Measurements from ENCODE around the gene SLC26A8.
"Not testable (repeated sequence)": the region's sequence is repeated elsewhere in the genome, so short reads cannot be mapped to it uniquely, and the experiment has no call there.

Gene SLC26A8

DNA sequence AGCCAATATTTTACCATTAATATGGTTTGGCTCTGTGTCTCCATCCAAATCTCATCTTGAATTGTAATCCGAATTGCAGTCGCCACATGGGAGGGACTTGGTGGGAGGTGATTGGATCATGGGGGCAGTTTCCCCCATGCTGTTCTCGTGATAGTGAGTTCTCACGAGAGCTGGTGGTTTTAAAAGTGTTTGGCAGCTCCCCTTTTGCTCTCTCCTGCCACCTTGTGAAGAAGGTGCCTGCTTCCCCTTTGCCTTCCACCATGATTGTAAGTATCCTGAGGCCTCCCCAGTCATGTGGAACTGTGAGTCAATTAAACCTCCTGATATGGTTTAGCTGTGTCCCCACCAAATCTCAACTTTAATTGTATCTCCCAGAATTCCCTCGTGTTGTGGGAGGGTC is 85.2 kb downstream of the SLC26A8 start:
- DNase-seq, result not testable (repeated sequence)

DNA sequence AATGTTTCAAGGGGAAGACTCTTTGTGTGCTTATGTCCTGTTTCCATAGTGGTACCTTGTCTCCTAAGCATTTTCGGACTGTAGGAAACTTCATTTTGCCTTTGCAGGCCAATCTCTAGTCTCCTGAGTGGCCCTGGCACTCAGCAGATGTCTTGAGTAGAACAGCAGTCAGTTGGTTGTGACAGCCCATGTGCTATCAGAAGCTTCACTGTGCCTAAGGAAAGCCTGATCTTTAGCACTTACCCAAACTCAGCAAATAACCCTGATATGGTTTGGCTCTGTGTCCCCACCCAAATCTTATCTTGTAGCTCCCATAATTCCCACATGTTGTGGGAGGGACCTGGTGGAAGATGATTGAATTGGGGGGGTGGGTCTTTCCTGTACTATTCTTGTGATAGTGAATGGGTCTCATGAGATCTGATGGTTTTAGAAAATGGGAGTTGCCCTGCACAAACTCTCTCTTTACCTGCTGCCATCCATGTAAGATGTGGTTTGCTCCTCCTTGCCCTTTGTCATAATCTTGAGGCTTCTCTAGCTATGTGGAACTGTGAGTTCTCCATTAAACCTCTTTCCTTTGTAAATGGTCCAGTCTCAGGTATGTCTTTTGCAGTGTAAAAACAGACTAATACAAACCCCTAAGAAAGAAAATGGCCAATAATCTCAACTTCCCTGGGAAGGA is 87.6 kb downstream of the SLC26A8 start:
- DNase-seq, result no peak

DNA sequence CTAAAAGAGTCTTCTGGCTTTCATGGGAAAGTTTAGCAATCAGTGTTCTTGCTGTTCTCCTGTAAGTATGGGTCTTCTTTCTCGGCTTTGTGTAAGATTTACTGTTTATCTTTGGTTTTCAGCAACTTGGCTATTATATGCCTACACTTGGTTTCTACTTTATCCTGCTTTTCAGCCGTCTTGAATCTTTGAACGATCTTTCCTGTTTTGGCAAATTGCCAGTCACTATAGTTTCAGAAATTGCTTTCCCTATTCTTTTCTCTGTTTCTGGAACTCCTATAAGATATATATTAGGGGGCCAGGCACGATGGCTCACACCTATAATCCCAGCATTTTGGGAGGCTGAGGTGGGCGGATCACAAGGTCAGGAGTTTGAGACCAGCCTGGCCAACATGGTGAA is 89.0 kb downstream of the SLC26A8 start:
- DNase-seq, result no peak

DNA sequence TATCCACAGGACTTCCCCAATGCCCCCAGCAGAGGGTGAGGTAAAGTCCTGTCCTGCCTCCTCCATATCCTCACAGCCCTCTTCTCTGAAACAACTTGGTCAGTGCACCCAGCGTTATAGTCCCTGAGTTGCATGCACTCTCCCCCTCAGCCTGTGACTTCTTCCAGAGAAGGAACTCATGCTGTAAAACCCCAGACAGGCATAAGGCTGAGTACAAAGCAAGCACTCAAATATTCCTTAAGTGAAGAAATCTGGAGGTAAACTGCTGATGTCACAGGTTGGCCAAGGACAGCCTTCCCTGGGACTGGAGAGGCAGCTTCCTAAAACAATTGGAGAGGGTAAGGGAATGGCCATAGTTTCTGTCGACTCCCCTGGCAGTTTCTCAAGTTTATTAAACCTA is 90.6 kb downstream of the SLC26A8 start:
- DNase-seq, result no peak

DNA sequence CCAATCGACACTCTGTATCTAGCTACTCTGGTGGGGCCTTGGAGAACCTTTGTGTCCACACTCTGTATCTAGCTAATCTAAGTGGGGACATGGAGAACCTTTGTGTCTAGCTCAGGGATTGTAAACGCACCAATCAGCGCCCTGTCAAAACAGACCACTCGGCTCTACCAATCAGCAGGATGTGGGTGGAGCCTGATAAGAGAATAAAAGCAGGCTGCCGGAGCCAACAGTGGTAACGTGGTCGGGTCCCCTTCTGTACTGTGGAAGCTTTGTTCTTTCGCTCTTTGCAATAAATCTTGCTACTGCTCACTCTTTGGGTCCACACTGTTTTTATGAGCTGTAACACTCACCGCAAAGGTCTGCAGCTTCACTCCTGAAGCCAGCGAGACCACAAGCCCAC is 92.6 kb downstream of the SLC26A8 start:
- DNase-seq, result not testable (repeated sequence)

DNA sequence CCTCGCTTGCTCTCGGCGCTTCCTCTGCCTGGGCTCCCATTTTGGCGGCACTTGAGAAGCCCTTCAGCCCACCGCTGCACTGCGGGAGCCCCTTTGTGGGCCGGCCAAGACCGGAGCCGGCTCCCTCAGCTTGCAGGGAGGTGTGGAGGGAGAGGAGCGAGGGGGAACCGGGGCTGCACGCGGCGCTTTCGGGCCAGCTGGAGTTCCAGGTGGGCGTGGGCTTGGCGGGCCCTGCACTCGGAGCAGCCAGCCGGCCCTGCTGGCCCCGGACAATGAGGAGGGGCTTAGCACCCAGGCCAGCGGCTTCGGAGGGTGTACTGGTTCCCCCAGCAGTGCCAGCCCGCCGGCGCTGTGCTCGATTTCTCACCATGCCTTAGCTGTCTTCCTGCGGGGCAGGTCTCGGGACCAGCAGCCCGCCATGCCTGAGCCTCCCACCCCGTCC is 93.3 kb downstream of the SLC26A8 start:
- DNase-seq, result peak; percentile 37

DNA sequence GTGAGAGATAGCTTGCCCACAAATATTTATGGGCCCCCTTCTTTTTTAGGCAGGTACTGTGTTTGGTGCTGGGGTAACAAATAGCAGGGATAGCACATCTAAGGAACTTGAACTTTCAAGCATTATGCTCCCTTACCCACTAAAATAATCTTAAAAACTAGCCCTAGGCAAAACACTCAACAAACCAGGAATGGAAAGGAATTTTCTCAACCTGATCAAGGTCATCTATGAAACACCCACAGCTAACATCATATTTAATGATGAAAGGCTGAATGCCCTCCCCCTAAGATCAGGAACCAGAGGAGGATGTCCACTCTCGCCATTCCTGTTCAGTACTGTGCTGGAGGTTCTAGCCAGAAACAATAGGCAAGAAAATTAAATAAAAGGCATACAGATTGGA is 94.8 kb downstream of the SLC26A8 start:
- no peak for DNase-seq

DNA sequence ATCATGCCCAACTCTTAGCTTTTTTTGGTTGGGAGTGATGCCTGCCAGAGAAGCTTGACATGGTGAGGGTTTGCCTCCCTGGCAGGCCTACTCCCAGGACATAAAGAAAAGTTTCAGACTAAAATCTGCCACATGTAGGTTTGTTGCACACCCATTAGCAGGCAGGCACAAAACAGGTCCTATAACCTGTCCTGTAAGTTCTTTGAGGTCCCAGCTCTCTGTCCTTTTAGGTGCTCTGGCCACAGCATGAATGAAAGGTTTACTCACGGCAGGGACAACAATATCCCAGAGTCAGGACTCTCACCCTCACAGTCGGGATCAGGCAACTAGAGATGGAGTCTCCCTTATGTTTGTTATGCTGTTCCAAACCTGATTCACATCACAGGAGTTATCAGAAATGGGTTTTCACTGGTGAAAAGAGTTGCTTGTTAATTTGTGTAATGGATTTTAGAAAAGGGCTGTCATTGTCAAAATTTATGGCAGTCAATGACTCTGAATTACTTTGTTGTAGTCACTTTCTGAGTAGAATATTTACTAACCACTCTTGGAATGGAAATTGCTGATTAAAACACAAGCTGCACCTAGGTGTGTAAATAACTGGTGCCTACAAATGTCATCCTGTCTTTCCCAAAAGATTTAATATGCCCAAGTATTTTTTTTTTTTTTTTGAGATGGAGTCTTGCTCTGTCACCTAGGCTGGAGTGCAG is 97.8 kb downstream of the SLC26A8 start:
- no peak for DNase-seq

DNA sequence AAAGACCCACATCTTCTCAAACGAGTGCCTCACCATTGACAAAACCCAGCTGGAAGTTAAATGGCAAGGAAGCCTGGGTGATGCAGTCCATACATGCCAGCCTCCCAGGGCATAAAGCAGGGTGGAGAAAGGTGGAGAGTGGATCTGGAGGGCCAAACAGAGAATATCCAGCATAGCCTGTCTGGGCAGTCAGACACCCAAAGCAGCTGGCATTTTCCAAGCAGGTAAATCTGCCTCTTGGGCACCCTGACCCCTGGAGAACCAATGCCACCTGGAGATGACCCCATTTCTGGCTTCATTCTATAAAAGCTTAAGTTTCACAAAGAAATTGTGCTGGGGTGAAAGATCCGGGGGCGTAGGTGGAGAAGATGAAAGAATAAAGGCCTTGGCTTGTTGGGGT is 98.5 kb downstream of the SLC26A8 start:
- no peak for DNase-seq

DNA sequence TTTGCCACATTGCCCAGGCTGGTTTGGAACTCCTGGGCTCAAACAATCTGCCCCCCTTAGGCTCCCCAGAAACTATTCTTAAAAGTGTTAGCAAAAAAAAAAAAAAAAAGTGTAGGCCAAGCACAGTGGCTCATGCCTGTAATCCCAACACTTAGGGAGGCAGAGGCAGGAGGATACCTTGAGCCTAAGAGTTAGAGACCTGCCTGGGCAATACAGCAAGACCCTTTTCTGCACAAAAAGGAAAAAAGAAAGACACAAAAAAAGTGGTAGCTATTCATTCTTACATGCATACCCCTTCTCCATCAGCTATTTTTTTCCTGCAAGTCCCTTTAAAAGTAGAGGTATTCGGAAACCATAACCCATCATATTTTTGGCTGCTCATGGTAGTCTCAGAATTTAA is 100.3 kb downstream of the SLC26A8 start:
- DNase-seq, result no peak

DNA sequence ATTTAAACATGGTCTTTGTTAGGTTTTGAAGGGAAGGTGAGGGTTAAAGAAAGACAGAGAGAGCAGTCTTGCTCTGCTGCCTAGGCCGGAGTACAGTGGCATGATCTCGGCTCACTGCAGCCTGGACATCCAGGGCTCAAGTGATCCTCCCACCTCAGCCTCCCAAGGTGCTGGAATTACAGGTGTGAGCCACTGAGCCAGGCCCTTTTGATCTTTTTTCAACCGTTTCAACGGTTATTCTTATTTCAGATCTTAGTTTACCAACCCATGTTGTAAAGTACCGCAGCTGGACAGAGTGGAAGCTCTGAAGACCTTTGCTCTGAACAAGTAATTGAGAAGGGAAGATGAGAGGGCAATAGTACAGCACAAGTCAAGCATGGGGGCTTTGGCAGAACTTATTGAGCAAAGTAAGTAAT is 102.3 kb downstream of the SLC26A8 start:
- no peak for DNase-seq

DNA sequence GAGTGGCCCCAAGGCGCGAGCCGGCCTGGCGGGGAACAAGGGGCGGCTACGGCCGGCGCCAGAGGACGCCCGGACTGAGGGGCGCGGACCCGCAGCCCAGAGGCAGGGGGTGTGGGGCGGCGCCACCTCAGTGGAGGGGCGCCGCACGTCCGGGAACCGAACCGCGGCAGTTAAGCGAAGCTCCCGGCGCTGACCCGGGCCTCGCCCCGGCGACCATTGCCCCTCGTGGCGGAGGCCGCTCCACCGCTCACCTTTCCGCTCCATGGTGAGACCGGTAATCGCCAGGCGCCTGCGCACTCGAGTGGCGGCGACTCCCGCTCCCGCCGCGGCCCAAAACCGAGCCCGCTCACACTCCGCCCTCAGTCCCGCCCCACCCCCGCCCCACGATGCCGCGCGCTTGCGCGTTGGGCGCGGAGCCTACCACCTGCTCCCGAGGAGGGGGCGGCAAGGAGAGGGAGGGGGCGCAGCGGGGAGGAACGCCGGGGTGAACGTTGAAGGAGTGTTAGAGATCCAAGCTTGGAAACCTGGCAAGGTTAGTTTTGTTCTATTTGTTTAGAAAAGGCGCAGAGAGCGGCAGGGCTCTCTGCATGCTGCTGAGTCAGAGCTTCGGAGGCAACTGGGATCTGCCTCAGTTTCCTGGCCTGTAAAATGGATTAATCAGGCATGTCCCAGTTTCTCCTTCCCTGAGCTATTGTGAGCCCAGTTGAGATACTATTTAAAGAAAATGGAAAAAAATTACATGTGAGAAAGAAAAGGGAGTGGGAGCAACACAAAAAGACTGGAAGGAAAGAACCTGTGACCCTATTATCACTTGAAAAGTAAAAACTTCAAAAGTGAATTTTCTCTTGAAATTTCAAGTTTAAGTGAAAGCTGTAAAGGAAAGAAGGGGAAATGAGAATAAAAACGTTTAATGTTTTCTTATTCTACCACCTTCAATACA is 103.4 kb downstream of the SLC26A8 start, which contains the start of gene SRPK1:
SRPK1 (minus strand) TSS at position 306 of the 940 bp plus-strand sequence; CDS start at position 264, 42 bp downstream.
- peak; percentile 88 for DNase-seq

DNA sequence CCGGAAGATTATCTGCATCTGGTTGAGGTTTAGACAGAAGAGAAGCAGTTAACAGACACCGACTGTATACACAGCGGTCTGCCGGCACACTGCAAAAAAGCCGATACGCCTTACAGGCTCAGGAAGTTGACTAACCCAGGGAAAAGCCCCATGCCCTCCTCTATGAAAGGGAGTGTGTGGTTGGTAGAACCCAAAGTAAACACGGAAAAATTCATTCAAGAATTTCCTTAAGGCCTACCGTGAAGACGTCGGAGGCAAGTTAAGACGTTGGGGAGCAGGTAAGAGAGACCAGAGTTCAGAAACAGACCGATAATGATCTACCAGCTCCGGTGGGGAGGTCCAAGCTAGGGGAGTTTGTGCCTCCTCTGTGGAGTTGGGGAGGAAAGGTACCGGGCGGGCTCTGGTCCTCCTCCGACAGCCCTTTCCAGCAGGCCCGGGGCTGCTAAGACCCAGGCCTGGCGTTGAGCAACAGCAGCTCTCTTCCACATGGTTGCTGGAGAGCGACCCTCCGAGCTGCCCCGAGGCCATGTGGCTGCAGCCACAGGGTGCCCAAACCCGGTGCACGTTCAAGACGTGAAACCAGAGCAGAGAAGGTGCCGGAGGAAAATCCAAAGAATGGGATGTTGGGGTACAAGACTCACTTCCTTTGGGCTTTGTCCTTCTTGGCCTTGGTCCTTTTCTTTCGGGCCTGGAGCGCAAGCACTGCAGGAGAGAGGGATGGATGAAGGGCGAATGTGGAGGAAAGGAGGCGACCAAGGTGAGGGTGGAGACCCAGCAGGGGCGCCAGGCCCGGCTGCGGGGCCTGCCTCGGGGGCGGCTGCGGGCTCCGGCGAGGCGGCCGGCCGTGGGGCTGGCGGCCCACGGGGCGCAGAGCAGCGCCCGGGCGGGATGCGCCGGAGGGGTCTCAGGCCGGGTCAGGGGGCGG is 104.4 kb downstream of the SLC26A8 start:
- DNase-seq, result peak; percentile 68

DNA sequence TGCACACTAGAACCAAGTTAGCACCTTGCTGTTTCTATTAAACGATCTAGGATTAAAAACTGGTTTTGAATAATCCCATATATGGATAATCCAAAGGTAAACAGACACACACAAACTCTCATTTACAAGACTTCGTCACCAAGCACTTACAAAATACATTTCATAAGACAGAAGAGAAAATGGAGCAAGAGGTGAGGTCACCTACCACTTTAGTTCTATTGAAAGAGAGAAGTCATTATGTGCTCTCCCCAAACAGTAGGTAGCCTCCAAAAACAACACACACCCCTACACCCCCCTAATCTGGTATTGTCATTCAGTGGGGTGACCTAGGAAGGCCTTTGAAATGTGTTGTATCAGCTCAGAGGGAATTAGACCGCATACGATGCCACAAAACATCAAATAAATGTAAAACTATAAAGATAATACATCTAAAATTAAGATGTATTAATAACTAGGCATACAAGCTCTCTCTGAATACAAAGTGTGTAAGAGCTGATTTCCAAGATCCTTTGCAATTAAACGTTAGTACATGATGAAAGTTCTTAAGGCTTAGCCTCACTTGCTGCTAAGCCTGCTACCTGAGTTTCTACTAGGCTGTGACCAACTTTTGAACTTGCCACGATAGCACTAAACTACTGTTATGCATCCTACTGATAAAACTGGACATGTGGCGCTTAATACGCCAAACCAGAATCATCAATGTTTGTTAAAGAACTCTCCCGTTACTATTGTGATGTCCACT is 105.2 kb downstream of the SLC26A8 start:
- peak; percentile 57 for DNase-seq

DNA sequence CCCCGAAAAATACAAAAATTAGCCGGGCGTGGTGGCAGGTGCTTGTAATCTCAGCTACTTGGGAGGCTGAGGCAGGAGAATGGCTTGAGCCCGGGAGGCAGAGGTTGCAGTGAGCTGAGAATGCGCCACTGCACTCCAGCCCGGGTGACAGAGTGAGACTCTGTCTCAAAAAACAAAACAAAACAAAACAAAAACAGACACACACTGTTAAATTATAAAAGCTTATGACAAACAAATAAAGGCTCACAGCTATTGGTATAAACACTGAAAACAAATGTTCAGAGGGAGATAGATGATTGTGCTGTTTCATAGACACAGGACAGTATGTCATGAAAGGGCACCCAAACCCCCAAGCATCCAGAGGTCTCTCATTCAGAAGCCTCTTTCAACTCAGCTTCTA is 107.5 kb downstream of the SLC26A8 start:
- not testable (repeated sequence) for DNase-seq

DNA sequence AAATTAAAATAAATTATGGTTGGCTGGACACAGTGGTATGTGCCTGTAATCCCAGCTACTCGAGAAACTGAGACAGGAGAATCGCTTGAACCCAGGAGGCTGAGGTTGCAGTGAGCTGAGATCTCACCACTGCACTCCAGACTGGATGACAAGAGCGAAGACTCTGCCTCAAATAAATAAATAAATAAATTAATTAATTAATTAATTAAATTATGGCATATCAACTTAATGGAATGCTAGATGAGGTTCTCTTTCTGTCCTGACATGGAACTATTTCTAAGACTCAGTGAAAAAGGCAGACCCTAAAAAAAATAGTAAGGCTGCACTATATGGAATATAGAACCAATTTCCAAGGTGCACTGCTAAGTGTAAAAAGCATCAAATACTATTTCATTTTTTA is 108.4 kb downstream of the SLC26A8 start:
- DNase-seq, result no peak

DNA sequence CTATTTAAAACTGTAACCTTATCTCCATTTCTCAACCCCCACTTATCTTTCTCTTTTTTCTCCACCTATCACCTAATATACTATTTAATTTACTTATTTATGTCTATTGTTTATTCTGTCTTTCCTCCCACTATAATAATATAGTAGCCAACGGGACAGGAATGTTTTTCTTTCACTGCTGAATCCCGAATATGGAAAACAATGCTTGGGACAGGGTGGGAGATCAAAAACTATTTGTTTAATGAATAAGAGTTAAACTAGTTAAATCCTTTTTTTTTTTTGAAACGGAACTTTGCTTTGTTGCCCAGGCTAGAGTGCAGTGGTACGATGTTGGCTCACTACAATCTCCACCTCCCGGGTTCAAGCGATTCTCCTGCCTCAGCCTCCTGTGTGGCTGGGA is 109.9 kb downstream of the SLC26A8 start:
- DNase-seq, result no peak

DNA sequence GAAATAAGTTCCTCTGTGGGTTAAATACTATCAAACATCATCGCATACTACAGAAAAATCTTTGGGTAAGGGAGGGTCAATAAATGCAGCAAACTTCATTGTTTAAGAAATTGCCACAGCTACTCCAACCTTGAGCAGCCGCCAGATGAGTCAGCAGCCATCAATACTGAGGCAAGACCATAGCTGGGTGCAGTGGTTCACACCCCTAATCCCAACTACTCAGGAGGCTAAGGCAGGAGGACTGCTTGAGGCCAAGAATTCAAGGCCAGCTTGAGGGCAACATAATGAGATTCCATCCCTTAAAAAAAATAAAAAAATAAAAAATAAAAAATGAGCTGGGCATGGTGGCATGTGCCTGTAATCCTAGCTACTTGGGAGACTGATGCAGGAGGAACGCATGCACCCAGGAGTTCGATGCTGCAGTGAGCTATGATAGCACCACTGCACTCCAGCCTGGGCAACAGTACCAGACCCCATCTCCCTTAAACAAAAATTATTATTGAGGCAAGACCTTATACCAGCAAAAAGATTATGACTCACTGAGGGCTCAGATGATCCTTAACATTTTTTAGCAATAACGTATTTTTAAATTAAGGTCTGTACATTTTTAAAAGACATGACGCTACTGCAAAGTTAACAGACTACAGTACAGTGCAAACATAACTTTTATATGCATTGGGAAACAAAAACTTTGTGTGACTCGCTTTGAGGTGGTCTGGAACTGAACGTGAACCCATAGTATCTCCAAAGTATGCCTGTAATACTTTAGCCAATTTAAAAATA is 112.4 kb downstream of the SLC26A8 start:
- DNase-seq, result no peak

DNA sequence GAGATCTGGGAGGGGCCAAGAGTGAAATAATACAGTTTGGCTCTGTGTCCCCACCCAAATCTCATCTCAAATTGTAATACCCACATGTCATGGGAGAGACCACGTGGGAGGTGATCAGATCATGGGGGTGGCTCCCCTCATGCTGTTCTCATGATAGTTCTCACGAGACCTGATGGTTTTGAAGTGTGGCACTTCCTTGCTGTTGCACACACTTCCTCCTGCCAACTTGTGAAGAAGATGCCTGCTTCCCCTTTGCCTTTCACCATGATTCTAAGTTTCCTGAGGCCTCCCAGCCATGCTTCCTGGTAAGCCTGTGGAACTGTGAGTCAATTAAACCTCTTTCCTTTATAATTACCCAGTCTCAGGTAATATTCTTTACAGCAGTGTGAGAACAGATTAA is 114.9 kb downstream of the SLC26A8 start:
- not testable (repeated sequence) for DNase-seq

DNA sequence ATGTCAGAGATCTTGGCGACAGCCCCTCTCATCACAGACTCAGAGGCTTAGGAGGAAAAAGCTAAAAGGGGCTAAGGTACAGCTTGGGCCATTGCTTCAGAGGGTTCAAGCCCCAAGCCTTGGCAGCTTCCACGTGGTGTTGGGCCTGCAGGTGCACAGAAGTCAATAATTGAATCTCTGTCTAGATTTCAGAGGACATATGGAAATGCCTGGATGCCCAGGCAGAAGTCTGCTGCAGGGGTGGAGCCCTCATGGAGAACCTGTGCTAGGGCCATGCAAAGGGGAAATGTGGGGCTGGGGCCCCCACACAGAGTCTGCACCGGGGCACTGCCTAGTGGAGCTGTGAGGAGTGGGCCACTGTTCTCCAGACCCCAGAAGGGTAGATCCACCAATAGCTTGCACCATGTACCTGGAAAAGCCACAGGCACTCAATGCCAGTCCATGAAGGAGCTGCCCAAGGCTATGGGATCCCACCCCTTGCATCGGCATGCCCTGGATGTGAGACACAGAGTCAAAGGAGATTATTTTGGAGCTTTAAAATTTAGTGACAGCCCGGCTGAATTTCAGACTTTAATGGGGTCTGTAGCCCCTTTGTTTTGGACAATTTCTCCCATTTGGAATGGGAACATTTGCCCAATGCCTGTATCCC is 115.6 kb downstream of the SLC26A8 start:
- DNase-seq, result not testable (repeated sequence)
